ENCODE data around the gene COL23A1.

GRCh38 chr5:178222292-178222691 lies 367.9 kb downstream of the COL23A1 start:
- TF ChIP-seq CTCF (optimal IDR thresholded peaks at IDR 0.05 in 1 of 3, IDR thresholded peaks at IDR 0.05 in 1 of 3, conservative IDR thresholded peaks at IDR 0.05 in 1 of 3; ENCODE audit: extremely low read depth in 1 of 3, insufficient read depth in 2 of 3, low read length in 3 of 3) (no peak), EZH2 (IDR thresholded peaks at IDR 0.05; ENCODE audit: low read length) (no peak)
